Panc1 (cell line): ENCODE measurements around the gene EIF4E2.

ENCODE experiments used
- CTCF ChIP-seq: fragments of 450-650 bp; IDR thresholded peaks from 2 replicates; pipeline ENCODE4 v1.5.1; 2017; ENCODE audit warnings: mild to moderate bottlenecking
- SIN3A ChIP-seq: IDR thresholded peaks from 2 replicates; pipeline ENCODE4 v1.6.1; 2012; ENCODE audit warnings: low read depth, mild to moderate bottlenecking, low read length, moderate library complexity, borderline replicate concordance; ENCODE audit not compliant: insufficient read depth

DNA sequence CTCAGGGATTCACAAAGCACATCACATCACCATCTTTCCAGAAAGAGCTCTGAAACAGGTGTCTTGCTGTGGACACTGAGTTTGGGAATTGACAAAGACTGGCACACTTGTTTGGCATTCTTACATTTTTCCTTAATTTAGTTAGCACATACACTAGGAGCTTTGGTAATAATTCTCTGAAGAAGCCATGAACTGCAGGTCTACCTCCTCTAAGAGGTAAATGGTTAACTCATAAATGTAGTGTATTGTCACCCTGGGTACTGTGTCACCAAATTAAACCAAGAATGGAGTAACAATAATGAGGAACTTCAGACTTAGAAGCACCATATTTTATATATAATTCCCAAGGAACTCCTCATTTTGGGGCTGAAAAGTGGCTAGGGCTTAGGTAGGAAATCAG is 22.6 kb downstream of the EIF4E2 start:
- no peak for TF ChIP-seq CTCF
- TF ChIP-seq SIN3A: no peak
